NCI-H1417 treated with DMSO at 0.1 percent for 48 hours (cell line): Measurements from ENCODE around the gene ITGA7.

Source experiments
- DNase-seq: peaks from one replicate; lab custom pipeline; 2025; lab: John Stamatoyannopoulos, UW

ITGA7 gene

GRCh38 chr12:55736076-55736475 is 28.4 kb upstream of the ITGA7 start:
- no peak for DNase-seq

- no peak for DNase-seq
Measured at GRCh38 chr12:55734595-55734994, 26.9 kb upstream of the ITGA7 start.

- DNase-seq = no peak
Measured at GRCh38 chr12:55733858-55734257, 26.2 kb upstream of the ITGA7 start.

- DNase-seq = no peak
Measured at GRCh38 chr12:55733021-55733555, 25.4 kb upstream of the ITGA7 start.

GRCh38 chr12:55732288-55732687 is 24.6 kb upstream of the ITGA7 start:
- DNase-seq = no peak

GRCh38 chr12:55729819-55730818 is 22.4 kb upstream of the ITGA7 start:
- DNase-seq = no peak

GRCh38 chr12:55728939-55729818 is 21.5 kb upstream of the ITGA7 start, which contains the start of gene CD63:
CD63 (minus strand) TSS chr12:55729009; CDS start chr12:55728341, 668 bp downstream.
- DNase-seq = no peak

- no peak for DNase-seq
Measured at GRCh38 chr12:55728186-55728938, 20.7 kb upstream of the ITGA7 start.

- DNase-seq = no peak
Measured at GRCh38 chr12:55727643-55728185, 20.0 kb upstream of the ITGA7 start.

GRCh38 chr12:55726971-55727370 is 19.3 kb upstream of the ITGA7 start:
- no peak for DNase-seq

GRCh38 chr12:55725556-55725955 is 17.9 kb upstream of the ITGA7 start:
- DNase-seq = no peak

GRCh38 chr12:55724940-55725309 is 17.2 kb upstream of the ITGA7 start:
- DNase-seq = no peak

- no peak for DNase-seq
Measured at GRCh38 chr12:55724226-55724939, 16.7 kb upstream of the ITGA7 start.

GRCh38 chr12:55723516-55724225 is 16.0 kb upstream of the ITGA7 start:
- no peak for DNase-seq

GRCh38 chr12:55722948-55723347 is 15.2 kb upstream of the ITGA7 start:
- DNase-seq = no peak

- DNase-seq = no peak
Measured at GRCh38 chr12:55721601-55722213, 14.0 kb upstream of the ITGA7 start.

- no peak for DNase-seq
Measured at GRCh38 chr12:55720894-55721444, 13.3 kb upstream of the ITGA7 start.

GRCh38 chr12:55720071-55720564 is 12.4 kb upstream of the ITGA7 start, which contains the start of gene RDH5:
RDH5 (plus strand) TSS chr12:55720393; CDS start chr12:55721185, 792 bp downstream.
- DNase-seq = no peak

- no peak for DNase-seq
Measured at GRCh38 chr12:55719371-55719770, 11.7 kb upstream of the ITGA7 start.
